Measurements from ENCODE around the gene SEPHS2.

The SEPHS2 gene

GRCh38 chr16:30445408-30446202 lies at the start of gene SEPHS2:
Gene SEPHS2, minus strand, starts transcription at chr16:30445874. Its CDS starts 147 bp downstream, at chr16:30445727.
- H3K4me3 ChIP-seq (ENCODE audit: low read depth, low read length): peak within 1 kb of the TSS; percentile 85
- ChIA-PET CTCF (interaction anchor here (1.0 to 6.3 kb wide), 9 partner anchors 11 to 187 kb away, joined by 3 to 43 read pairs (median 3); partner anchors contain the start of gene DCTPP1), POLR2A (interaction anchor here (0.8 to 1.6 kb wide), 5 partner anchors 11 to 89 kb away, joined by 3 to 5 read pairs (median 4); partner anchors contain the start of genes DCTPP1 and ZNF747)
- peak; percentile 87 for DNase-seq (ENCODE audit: low read depth, low spot score)
- TF ChIP-seq, protein P1, sequence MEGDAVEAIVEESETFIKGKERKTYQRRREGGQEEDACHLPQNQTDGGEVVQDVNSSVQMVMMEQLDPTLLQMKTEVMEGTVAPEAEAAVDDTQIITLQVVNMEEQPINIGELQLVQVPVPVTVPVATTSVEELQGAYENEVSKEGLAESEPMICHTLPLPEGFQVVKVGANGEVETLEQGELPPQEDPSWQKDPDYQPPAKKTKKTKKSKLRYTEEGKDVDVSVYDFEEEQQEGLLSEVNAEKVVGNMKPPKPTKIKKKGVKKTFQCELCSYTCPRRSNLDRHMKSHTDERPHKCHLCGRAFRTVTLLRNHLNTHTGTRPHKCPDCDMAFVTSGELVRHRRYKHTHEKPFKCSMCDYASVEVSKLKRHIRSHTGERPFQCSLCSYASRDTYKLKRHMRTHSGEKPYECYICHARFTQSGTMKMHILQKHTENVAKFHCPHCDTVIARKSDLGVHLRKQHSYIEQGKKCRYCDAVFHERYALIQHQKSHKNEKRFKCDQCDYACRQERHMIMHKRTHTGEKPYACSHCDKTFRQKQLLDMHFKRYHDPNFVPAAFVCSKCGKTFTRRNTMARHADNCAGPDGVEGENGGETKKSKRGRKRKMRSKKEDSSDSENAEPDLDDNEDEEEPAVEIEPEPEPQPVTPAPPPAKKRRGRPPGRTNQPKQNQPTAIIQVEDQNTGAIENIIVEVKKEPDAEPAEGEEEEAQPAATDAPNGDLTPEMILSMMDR (IDR thresholded peaks at IDR 0.05; ENCODE audit: insufficient read depth, low read length, missing control alignments): peak; percentile 71

GRCh38 chr16:30494709-30495108 lies 49.0 kb upstream of the SEPHS2 start:
- POLR2A ChIA-PET: no interaction called here
- H3K4me3 ChIP-seq (ENCODE audit: low read depth, low read length): no peak overlapping the region
- CTCF ChIA-PET: interaction anchor here (1.0 to 1.5 kb wide), 3 partner anchors 10 to 65 kb away, joined by 3 read pairs; partner anchors contain the start of gene DCTPP1
- TF ChIP-seq, protein P1 (IDR thresholded peaks at IDR 0.05; ENCODE audit: insufficient read depth, low read length, missing control alignments): no peak
- DNase-seq (ENCODE audit: low read depth, low spot score): no peak

DNA sequence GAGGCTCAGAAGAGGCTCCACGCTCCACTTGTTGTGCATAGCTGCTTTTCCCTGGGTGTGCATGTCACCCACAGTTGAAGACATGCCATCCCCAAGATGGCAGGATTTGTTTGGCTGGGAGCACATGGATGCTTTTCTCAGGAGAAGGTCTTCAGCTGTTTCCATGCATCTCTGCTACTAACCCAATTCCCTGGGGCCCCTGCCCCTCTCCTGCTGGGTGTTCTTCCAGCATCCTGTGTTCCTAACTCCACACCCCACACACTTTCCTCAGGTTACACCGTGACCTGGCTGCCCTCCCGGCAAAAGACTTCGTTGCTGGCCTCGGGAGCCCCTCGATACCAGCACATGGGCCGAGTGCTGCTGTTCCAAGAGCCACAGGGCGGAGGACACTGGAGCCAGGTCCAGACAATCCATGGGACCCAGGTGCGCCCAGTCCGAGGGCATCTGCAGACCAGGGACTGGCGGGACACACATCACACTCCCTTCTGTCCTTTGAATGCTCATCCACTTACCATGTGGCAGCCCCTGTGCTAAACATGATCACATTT lies 48.3 kb upstream of the SEPHS2 start:
- POLR2A ChIA-PET: no interaction called here

DNA sequence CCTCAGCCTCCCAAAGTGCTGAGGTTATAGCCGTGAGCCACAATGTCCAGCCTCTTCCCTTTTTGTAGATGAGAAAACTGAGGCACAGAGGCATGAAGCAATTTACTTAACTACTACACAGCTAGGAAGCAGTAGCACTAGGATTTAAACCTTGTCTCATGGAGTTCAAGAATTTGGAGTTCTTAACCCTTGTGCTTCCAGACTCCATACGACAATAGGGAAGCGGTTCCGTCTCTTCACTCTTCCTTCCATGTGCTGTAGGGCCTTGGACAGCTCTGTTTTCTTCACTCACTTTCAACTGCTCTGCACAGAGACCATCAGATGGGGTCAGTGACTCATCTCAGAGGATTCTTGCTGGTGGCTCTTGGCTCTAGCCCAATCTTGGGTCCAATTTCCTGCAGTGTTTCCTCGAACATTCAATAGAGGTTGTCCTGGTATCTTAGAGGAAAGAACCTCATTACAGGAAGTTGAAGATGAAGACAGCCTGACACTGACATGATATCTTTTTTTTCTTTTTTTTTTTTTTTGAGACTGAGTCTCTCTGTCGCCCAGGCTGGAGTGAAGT lies 46.2 kb upstream of the SEPHS2 start:
- DNase-seq (ENCODE audit: low read depth, low spot score): no peak
- CTCF ChIA-PET: interaction anchor here (1.0 to 2.4 kb wide), 3 partner anchors 9 to 137 kb away, joined by 3 to 9 read pairs (median 4); no protein-coding TSS in a partner anchor
- H3K4me3 ChIP-seq (ENCODE audit: low read depth, low read length): no peak overlapping the region
- TF ChIP-seq, protein P1 (IDR thresholded peaks at IDR 0.05; ENCODE audit: insufficient read depth, low read length, missing control alignments): no peak
- POLR2A ChIA-PET: no interaction called here

More for the DNA sequence above, 48.3 kb upstream of the SEPHS2 start:
- TF ChIP-seq, protein P1 (IDR thresholded peaks at IDR 0.05; ENCODE audit: insufficient read depth, low read length, missing control alignments): no peak
- DNase-seq (ENCODE audit: low read depth, low spot score): no peak
- H3K4me3 ChIP-seq (ENCODE audit: low read depth, low read length): no peak overlapping the region
- CTCF ChIA-PET: interaction anchor here (0.9 to 1.2 kb wide), 3 partner anchors 11 to 21 kb away, joined by 3 to 4 read pairs (median 3); no protein-coding TSS in a partner anchor

DNA sequence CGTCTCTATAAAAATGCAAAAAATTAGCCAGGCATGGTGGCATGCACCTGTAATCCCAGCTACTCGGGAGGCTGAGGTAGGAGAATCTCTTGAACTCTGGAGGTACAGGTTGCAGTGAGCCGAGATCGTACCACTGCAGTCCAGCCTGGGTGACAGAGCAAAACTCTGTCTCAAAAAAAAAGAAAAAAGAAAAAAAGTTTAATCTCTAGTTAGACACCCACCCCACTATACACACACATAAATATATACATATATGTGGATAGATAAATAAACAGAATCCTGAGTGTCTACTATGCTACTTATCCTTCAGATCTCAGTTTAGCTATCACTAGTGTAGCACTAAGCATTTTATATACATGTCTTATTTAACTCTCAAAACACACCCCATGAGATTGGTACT lies 45.6 kb upstream of the SEPHS2 start:
- CTCF ChIA-PET: interaction anchor here (1.0 to 2.4 kb wide), 3 partner anchors 8 to 137 kb away, joined by 3 to 9 read pairs (median 4); no protein-coding TSS in a partner anchor
- no peak for DNase-seq (ENCODE audit: low read depth, low spot score)
- TF ChIP-seq, protein P1 (IDR thresholded peaks at IDR 0.05; ENCODE audit: insufficient read depth, low read length, missing control alignments): no peak
- H3K4me3 ChIP-seq (ENCODE audit: low read depth, low read length): no peak overlapping the region
- POLR2A ChIA-PET: no interaction called here
